HG02623 (cell line): ENCODE results near the gene CFAP97.
A peak's percentile ranks its signal among the peaks of the same experiment; 100 is the strongest.
"Not testable (repeated sequence)": the region's sequence is repeated elsewhere in the genome, so short reads cannot be mapped to it uniquely, and the experiment has no call there.

Experiments used
- ATAC-seq: cut with Tn5 transposase; IDR thresholded peaks from one replicate; pipeline ENCODE4 v1.9.1; 2021; ENCODE audit warnings: moderate library complexity; ENCODE audit not compliant: unreplicated experiment

Gene CFAP97

DNA sequence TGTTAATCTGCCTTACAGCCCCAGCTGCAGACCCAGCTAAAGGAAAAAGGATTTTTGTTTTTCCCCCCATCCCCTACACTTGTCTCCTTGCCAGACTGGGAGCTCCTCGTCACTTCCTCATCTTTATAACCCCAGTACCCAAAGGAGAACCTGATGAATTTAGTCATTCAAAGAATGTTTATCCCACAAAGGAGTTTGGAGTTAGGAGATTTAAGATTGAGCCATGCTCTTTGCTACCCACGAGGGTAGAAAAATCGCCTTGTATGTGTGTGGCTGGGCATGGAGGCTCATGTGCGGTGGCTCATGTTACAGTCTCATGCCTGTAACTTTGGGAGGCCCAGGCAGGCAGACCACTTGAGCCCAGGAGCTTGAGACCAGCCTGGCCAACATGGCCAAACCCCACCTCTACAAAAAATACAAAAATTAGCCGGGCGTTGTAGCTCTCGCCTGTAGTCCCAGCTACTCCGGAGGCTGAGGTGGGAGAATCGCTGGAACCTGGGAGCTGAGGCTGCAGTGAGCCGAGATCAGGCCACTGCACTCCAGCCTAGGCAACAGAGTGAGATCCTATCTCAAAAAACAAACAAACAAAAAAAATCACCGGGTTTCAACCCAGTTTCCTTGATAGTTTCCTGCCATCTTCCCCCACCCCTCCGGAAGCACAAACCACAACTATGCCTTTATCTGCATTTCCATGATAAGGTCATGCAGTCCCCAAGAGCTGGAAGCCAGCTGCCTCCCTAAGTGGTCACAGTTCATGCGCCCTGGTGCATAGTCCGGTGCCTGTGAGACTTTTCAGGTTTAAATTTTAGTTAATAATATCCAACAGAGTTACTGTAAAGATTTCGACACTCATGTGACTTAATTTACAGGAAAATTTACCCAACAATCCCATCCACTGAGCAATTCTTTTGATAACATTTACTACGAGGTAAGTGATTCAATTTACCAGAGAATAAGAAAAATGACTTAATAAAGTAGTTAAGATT is 1.5 kb downstream of the CFAP97 start:
- no peak for ATAC-seq

DNA sequence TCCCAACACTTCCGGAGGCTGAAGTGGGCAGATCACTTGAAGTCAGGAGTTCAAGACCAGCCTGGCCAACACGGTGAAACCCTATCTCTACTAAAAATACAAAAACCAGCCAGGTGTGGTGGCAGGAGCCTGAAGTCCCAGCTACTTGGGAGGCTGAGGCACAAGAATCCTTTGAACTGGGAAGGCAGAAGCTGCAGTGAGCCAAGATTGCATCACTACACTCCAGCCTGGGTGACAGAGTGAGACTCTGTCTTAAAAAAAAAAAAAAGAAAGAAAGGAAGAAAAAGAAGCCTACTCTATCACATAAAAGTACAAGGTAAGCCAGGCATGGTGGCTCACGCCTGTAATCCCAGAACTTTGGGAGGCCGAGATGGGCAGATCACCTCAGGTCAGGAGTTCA is 5.6 kb downstream of the CFAP97 start:
- ATAC-seq: not testable (repeated sequence)

DNA sequence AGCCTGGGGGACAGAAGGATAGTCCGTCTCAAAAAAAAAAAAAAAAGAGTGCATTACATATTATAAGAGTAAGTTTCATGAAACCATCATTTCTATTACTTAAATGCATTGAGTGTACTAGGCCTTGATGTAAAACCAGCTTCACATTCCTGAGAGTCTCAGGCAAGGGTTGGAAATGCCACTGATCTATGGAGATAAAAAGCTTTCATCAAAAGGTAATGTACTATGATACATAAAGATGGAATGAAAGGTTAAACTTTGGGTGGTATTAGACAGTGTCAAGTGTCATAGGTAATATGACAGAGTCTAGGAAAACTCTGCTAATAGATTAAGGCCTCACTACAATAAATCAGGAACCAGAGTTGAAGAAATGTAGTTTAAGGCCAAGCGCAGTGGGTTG is 7.4 kb downstream of the CFAP97 start:
- ATAC-seq: no peak

DNA sequence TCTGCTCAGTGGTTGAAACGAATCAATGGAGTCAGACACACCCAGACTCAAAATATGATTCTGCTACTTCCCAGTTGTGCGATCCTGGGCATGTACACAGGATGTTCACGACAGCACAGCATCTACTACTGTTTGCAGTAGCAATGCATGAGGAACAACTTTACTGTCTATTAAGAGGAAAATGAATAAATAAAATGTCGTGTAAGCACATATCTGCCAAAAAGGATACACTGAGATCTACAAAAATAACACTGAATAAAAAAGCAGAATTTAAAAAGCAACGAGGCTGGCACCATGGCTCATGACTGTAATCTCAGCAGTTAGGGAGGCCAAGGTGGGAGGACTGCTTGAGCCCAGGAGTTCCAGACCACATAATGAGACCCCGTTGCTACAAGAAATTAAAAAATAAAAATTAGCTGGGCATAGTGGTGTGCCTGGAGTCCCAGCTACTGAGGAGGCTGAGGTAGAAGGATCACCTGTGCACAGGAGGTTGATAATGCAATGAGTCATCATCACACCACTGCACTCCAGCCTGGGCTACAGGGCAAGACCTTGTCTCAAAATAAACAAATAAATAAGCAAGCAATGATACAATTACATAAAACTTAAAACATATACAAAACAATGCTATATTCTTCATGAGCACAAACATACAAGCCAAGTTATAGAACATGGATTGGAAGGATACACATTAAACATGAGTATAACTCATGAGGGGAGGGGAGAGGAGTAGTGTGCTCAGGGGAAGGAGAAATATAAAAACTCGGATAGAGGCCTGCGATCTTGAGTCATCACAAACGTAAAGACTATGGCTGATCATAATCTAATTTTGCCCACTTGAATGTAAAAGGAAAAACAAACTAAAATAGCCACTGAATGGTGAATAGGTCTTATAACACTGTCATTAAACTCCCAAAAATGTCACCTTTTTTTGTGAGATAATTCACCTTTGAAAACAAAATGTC is 8.6 kb downstream of the CFAP97 start:
- no peak for ATAC-seq

DNA sequence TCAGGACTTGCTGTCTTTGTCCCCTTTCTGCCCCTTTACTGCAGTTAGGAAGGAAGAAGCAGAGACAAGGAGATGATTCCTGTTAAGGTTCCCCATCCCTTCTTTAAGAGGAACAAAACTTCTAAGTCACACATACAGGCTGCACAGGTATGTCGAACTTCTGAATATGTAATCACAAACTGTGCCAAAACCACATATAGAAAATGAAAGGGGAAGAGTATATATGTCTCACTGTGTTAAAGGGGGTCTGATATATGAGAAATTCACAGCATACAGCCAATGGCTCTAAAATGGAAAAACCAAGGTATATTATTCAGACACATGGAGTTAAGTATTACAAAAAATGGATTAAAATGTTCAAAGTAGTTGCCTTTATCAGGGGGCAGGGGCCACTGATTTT is 11.7 kb downstream of the CFAP97 start:
- peak; percentile 83 for ATAC-seq

DNA sequence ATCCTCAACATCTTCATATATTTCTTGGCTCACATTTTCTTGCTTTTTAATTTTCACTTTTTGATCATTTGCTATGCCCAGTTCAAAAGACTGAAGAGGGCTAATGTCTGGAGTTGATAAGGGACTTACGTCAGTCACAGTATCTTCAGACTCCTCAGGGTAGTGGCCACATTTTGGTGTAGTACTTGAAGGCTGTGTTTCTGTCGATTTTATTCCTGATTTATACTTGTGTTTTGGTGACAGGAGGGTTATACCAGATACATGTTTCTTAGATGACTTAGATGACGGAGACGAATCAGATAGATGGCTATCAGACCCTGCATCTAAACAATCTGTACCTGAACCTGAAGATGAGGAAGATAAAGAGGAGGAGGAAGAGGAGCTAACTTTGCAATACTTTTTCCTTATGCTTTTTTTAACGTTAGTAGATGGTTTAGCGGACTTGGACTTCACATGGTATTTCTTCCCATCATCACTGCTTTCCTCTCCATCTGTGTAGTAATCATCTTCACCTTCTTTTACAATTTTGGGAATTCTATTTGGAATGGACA is 13.4 kb downstream of the CFAP97 start:
- ATAC-seq: no peak

DNA sequence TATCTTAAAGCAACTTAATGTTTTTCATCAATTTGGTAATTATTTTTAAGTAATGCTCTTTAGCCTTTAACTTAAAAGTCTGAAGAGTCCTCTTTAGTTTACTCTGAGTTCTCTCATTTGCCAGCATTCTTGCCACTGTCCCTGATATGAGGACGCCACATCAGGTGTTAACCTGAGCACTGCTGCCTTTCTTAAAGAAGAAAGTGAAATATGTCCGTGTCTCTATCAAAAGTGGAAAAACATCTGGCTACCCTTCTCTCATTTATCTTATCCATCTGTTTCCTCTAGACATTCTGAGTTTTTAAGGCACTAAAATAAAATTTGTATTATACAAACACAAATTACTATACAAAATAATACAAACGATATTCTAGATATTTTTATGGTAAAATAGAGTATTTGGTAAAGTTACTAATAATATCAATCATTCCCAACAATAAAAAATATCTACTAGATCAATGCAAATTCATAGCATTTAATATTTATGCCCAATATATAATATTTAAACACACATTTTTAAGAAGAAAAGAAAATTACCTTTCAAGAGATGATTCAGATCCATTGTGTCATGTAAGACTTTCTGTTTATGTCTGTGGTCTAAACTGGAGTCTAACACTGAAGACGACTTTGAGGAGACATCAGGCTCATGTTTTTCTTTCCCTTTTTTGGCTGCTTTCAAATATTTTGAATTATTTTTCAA is 14.0 kb downstream of the CFAP97 start:
- no peak for ATAC-seq

DNA sequence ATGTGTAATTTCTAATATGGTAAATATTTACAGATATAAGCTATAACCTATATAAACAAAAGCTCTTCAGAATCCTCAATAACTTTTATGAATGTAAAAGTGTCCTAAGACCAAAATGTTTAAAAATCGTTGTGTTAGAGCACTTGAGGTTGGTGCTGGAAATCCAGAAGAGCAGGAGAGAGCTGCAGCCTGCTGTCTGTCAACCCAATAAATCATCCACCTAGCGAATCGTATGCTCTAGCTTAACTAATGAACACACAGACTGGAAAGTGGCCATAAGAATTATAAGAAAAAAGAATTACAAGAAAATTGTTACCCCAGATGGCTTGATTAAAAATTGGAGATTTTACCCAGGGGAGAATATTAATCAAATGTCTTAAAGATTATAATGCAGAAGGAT is 17.0 kb downstream of the CFAP97 start:
- ATAC-seq: no peak

DNA sequence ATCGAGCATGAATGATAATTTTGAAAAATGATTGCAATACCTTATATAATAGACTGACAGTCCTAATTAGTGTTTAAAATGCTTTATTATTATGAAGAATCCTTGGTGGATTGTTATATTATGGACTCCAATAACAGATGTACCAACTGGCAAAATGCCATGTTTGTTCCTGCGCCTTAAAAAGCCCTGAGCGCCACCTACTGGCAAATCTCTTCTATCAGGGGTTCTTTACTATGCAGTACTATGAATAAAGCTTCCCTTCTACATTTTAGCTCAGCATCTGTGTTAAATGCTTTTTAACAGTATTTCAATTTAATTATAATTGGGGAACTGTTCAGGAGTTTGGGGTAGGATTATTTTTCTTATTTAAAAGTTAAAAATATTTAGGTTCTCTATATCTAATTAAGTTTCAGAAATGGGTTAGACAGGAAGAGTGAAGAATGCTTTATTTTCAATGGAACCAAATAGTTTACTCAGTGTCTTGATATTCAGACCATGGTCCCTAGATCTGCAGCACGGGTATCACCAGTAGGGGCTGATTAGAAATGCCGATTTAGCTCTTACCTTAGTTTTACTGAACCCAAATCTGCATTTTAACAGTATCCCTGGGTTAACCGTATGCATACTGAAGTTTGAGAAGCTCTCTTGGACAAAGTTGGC is 20.0 kb downstream of the CFAP97 start:
- ATAC-seq: peak; percentile 57

DNA sequence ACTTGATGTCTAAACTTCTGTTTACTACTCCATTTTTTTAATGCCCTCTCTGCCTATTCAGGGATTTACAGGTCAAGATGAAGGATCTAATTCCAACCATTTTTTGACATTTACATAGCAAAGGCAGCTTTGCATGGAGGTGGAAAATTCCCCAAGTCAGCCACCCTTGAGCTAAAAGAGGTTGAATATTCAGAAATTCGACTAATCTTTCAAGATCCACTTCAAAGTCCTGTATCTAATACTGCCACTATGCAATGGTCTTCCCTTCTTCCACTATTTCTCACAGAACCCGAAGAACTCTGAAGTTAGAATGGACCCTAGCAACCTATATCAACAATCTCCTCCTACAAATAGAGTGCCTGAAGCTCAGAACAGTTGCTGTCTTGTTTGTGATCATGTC is 21.6 kb downstream of the CFAP97 start:
- ATAC-seq: no peak

DNA sequence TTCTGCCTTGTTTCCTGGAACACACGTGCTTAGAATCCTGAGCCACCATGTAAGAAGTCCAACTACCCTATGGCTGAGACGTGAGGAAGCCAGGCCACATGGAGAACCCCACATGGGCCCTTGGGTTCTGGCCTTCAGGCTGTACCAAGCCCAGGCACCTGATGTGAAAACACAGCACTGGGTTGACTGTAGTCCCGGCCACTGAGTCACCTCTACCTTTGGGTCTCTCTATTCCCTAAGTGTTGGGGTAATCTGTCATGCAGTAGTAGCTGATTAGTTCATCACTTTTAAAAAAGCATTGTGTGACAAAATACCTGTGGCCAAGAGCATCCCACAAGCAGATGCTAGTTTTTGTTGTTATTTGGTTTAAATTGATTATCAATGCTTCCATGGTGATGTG is 24.3 kb downstream of the CFAP97 start:
- ATAC-seq: no peak

DNA sequence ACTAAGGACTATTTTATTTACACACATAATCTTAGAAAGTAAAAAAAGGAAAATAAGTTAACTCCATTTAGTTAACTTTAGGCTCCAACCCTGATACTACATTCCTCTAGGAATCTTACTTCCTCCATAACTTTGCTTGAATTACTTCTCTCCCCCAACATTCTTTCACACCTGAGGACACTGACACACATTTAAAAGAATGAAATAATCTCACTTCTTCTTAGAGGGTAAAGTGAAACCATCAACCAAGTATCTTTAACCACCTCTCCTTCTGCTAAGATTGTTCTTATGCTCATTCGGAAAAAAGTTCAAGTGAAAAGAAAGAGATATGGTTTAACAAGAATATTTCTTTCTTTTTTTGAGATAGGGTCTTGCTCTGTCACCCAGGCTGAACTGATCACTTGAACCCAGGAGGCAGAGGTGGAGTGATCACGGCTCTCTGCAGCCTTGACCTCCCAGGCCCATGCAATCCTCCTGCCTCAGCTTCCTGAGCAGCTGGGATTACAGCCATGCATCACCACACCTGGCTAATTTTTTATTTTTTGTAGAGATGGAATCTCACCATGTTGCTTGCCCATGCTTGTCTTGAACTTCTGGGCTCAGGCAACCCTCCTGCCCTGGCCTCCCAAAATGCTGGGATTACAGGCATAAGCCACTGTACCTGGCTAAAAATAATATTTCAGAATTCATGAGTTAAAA is 32.3 kb downstream of the CFAP97 start:
- peak; percentile 80 for ATAC-seq

DNA sequence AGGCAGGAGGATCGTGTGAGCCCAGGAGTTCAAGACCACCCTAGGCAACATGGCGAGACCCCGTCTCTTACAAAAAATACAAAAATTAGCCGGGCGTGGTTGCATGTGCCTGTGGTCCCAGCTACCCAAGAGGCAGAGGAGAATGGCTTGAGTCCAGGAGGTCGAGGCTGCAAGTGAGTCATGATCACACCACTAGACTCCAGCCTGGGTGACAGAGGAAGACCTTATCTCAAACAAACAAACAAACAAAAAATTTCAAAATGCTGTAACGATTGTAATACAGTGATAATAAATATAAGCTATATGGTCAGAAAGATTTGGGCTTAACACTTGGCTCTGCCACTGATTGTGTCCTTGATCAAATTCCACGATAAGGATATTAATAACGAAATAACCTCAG is 36.6 kb downstream of the CFAP97 start:
- ATAC-seq: no peak

DNA sequence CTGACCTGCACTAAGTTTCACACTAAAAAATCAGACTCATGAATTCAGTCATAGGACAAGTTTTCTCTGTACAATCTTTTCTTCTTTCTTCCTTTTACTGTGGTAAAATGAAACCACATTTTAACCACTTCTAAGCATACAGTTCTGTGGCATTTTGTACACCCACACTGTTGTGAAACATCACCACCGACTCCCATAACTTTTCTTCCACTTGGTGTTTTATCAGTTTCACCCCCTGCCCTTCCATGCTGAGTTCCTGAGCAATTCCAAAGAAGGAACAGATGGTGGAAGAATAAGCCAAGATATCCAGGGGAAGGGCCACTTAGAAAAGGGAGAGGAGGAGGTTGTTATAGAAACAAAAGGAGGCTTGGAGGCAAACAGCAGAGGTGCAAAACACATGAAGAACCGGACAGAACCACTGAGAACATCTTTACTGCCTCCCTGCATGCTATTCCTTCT is 38.2 kb downstream of the CFAP97 start:
- peak; percentile 97 for ATAC-seq

DNA sequence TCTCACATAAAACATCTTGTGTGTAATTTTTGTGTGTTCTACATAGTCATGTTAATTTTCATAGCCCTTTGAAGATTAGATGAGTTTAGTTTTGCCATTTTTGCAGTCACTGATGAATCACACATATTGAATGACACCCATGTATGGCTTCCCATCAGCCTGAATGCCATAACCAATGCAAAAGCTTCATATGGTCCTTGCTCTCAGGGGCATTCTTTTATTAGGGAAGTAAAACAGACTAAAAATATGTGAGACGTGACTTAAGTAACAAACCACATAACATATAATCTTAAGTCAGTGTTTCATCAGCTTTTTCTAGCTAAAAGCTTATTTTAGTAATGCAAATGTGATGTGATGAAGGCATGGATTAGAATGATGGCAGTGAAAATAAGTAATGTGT is 52.5 kb downstream of the CFAP97 start:
- ATAC-seq: no peak

DNA sequence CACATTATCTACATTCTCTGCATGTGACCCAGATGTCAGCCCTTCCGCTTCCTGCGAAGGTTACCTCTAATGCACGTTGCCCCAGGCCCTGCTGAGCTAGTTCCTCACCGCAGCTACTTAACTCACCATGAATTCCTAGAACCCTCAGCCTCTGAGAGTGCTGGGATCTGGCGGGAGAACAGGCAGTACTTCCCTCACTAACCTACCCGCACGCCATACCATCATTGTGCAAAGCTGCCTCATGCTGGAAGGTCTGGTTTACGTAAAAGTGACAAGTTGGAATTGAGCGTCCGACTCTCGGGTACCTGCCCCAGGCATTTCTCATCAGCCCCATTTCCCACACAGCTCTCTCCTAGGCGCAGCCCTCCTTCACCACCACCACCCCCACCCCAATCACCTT is 54.4 kb downstream of the CFAP97 start:
- ATAC-seq: no peak

DNA sequence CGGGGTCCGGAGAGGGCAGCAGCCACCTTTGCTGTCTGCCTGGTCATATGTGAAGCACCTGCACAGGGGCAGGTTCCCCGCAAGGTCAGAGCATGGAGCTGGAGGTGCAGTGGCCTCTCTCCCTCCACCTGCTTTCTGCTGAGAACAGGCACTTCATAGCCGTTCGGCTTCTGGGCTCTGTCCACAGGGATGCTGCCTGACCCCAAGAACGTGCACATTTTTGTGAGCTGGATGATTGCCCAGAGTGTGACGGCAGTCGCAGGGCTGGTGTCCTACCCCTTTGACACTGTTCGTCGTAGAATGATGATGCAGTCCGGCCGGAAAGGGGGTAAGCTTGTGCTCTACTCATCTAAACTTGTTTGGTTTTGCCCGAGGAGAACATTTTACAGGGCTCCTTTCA is 58.2 kb downstream of the CFAP97 start:
- no peak for ATAC-seq

DNA sequence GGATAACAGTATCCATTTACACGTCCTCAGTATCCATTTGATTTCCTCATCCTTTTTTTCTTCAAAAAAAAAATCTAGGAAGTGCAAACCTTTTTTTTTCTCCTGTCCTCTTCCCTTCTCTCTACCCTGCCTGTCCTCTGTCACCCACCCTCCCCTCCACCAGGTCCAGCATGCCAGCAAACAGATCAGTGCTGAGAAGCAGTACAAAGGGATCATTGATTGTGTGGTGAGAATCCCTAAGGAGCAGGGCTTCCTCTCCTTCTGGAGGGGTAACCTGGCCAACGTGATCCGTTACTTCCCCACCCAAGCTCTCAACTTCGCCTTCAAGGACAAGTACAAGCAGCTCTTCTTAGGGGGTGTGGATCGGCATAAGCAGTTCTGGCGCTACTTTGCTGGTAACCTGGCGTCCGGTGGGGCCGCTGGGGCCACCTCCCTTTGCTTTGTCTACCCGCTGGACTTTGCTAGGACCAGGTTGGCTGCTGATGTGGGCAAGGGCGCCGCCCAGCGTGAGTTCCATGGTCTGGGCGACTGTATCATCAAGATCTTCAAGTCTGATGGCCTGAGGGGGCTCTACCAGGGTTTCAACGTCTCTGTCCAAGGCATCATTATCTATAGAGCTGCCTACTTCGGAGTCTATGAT is 59.1 kb downstream of the CFAP97 start:
- ATAC-seq: no peak

DNA sequence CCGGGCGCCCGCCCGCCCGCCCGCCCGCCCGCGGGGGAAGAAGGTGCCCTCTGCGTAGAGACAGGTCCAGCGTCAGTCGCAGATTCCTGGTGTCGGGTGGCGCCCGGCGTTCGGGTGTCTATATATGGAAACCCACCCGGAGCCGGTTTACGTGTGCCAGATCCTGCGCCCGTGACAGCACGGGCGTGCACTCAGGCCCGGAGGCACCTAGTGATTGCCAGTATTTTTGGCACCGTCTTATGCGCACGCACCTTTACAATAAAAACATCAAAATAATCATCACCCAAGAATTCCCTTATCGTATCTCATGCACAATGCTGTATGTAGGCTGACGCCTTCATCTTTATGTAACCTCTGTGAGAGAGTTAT is 60.2 kb downstream of the CFAP97 start:
- ATAC-seq: peak; percentile 19
